Measurements from ENCODE around the gene MYH6. TPM values are rescaled to one million over a fixed set of nuclear protein-coding genes. Genes with fewer than 3 reads are reported as not detected.
"Not testable (repeated sequence)": the region's sequence is repeated elsewhere in the genome, so short reads cannot be mapped to it uniquely, and the experiment has no call there.

Gene MYH6
- total RNA-seq, 1 donor = not detected

GRCh38 chr14:23392613-23393012, 15.5 kb downstream of the MYH6 start:
- peaks cover 2% of the 10 kb centered on the region for H3K27me3 ChIP-seq (ENCODE audit: insufficient read depth, low read length)
- H3K4me1 ChIP-seq (ENCODE audit: insufficient read depth, low read length) = no peaks in the 10 kb centered on the region
- DNase-seq (ENCODE audit: insufficient read length, low spot score, missing footprints) = no peak
- H3K4me3 ChIP-seq (ENCODE audit: insufficient read depth, low read length) = no peak overlapping the region
- H3K4me2 ChIP-seq (ENCODE audit: insufficient read depth, low read length) = no peak overlapping the region
- H3K27ac ChIP-seq (ENCODE audit: low read depth, low read length) = no peak overlapping the region
- no peaks in the 10 kb centered on the region for H4K20me1 ChIP-seq (ENCODE audit: insufficient read depth, low read length)
- no peak for TF ChIP-seq CTCF (IDR thresholded peaks at IDR 0.05; ENCODE audit: extremely low read depth, low read depth, low read length)
- H3K79me2 ChIP-seq (ENCODE audit: insufficient read depth, low read length) = no peaks in the 10 kb centered on the region
- H3K9me3 ChIP-seq (ENCODE audit: low read depth, low read length) = no peaks in the 10 kb centered on the region
- H2AFZ ChIP-seq (ENCODE audit: low read length) = no peak overlapping the region
- H3K36me3 ChIP-seq (ENCODE audit: insufficient read depth, low read length) = no peaks in the 10 kb centered on the region

- not testable (repeated sequence) for H3K27ac ChIP-seq (ENCODE audit: low read depth, low read length); H3K36me3 ChIP-seq (ENCODE audit: insufficient read depth, low read length); H3K27me3 ChIP-seq (ENCODE audit: insufficient read depth, low read length); H3K9me3 ChIP-seq (ENCODE audit: low read depth, low read length); H3K4me3 ChIP-seq (ENCODE audit: insufficient read depth, low read length); H3K79me2 ChIP-seq (ENCODE audit: insufficient read depth, low read length); H4K20me1 ChIP-seq (ENCODE audit: insufficient read depth, low read length); H3K4me1 ChIP-seq (ENCODE audit: insufficient read depth, low read length); H2AFZ ChIP-seq (ENCODE audit: low read length); H3K4me2 ChIP-seq (ENCODE audit: insufficient read depth, low read length); DNase-seq (ENCODE audit: insufficient read length, low spot score, missing footprints)
Observed at GRCh38 chr14:23389871-23390270, 18.2 kb downstream of the MYH6 start.

GRCh38 chr14:23389396-23389795, 18.7 kb downstream of the MYH6 start:
- H3K27me3 ChIP-seq (ENCODE audit: insufficient read depth, low read length) = peaks cover 2% of the 10 kb centered on the region
- H3K4me1 ChIP-seq (ENCODE audit: insufficient read depth, low read length) = no peaks in the 10 kb centered on the region
- no peak overlapping the region for H3K4me2 ChIP-seq (ENCODE audit: insufficient read depth, low read length)
- no peak for DNase-seq (ENCODE audit: insufficient read length, low spot score, missing footprints)
- no peak overlapping the region for H3K4me3 ChIP-seq (ENCODE audit: insufficient read depth, low read length)
- H3K9me3 ChIP-seq (ENCODE audit: low read depth, low read length) = no peaks in the 10 kb centered on the region
- H3K79me2 ChIP-seq (ENCODE audit: insufficient read depth, low read length) = no peaks in the 10 kb centered on the region
- no peak for TF ChIP-seq CTCF (IDR thresholded peaks at IDR 0.05; ENCODE audit: extremely low read depth, low read depth, low read length)
- no peak overlapping the region for H3K27ac ChIP-seq (ENCODE audit: low read depth, low read length)
- H2AFZ ChIP-seq (ENCODE audit: low read length) = no peak overlapping the region
- no peaks in the 10 kb centered on the region for H4K20me1 ChIP-seq (ENCODE audit: insufficient read depth, low read length)
- H3K36me3 ChIP-seq (ENCODE audit: insufficient read depth, low read length) = no peaks in the 10 kb centered on the region

GRCh38 chr14:23388996-23389395, 19.1 kb downstream of the MYH6 start:
- Histone ChIP-seq H3K27ac (ENCODE audit: low read depth, low read length) (no peak overlapping the region), H3K4me2 (ENCODE audit: insufficient read depth, low read length) (no peak overlapping the region), H3K4me1 (ENCODE audit: insufficient read depth, low read length) (no peaks in the 10 kb centered on the region), H2AFZ (ENCODE audit: low read length) (no peak overlapping the region), H3K9me3 (ENCODE audit: low read depth, low read length) (no peaks in the 10 kb centered on the region), H3K79me2 (ENCODE audit: insufficient read depth, low read length) (no peaks in the 10 kb centered on the region), H3K27me3 (ENCODE audit: insufficient read depth, low read length) (peaks cover 2% of the 10 kb centered on the region), H3K4me3 (ENCODE audit: insufficient read depth, low read length) (no peak overlapping the region), H3K36me3 (ENCODE audit: insufficient read depth, low read length) (no peaks in the 10 kb centered on the region), H4K20me1 (ENCODE audit: insufficient read depth, low read length) (no peaks in the 10 kb centered on the region)
- TF ChIP-seq CTCF (IDR thresholded peaks at IDR 0.05; ENCODE audit: extremely low read depth, low read depth, low read length) = no peak
- DNase-seq (ENCODE audit: insufficient read length, low spot score, missing footprints) = no peak
